A549 (cell line): ENCODE results near the gene XPNPEP2. TPM values are rescaled to one million over a fixed set of nuclear protein-coding genes. Genes with fewer than 3 reads are reported as not detected.

Experiments used
- ATAC-seq, 2 experiments: fragments of 200-7000 bp in 1 of 2; fragments of >200 bp in 1 of 2; cut with Nextera tagmentation in 1 of 2; cut with Tn5 transposase in 1 of 2; 3 replicates each; pipeline versions ENCODE4 v1.8.0 to v1.9.1; 2018 to 2020; ENCODE audit warnings: mild to moderate bottlenecking in 1 of 2, moderate library complexity in 1 of 2
- CTCF ChIA-PET: fragments of 300-600 bp; sonication (Branson Sonifier 250); formaldehyde crosslinking; extraction: SDS; loops from one replicate; lab custom pipeline; 2021; ENCODE audit warnings: antibody characterized with exemption, inconsistent platforms; lab: Yijun Ruan, JAX
- POLR2A ChIA-PET: fragments of 350-600 bp; formaldehyde crosslinking; extraction: SDS; loops from one replicate; lab custom pipeline; 2021; ENCODE audit warnings: antibody characterized with exemption, inconsistent platforms; lab: Yijun Ruan, JAX
- DNase-seq, 2 experiments: peaks; one replicate each; pipeline versions ENCODE4 v3.0.0 to v3.0.0-alpha.2; 2011 to 2016; ENCODE audit warnings: low read depth in 1 of 2, low spot score in 1 of 2
- FAIRE-seq: peaks from 2 replicates; lab custom pipeline; 2011; peaks lifted over from hg19 to GRCh38; lab: Jason Lieb, UNC
- H3K27ac ChIP-seq, 2 experiments: fragments of >200 bp; sonication (Bioruptor Twin); formaldehyde crosslinking; 3 replicates each; pipeline ENCODE4 v1.5.1; 2016 to 2017
- H3K4me1 ChIP-seq: fragments of >200 bp; sonication (Bioruptor Twin); formaldehyde crosslinking; 3 replicates; pipeline ENCODE4 v1.6.1; 2016
- H3K4me2 ChIP-seq: fragments of >200 bp; sonication (Bioruptor Twin); formaldehyde crosslinking; 3 replicates; pipeline ENCODE4 v1.6.1; 2016
- H3K4me3 ChIP-seq: fragments of >200 bp; sonication (Bioruptor Twin); formaldehyde crosslinking; 3 replicates; pipeline ENCODE4 v1.5.1; 2016
- H3K9me3 ChIP-seq: fragments of >200 bp; sonication (Bioruptor Twin); formaldehyde crosslinking; 3 replicates; pipeline ENCODE4 v1.6.1; 2016
- BCL3 ChIP-seq: fragments of >200 bp; sonication (Bioruptor Twin); formaldehyde crosslinking; IDR thresholded peaks from 3 replicates; pipeline ENCODE4 v1.6.1; 2016
- BHLHE40 ChIP-seq: IDR thresholded peaks from 2 replicates; pipeline ENCODE4 v1.6.1; 2012; ENCODE audit warnings: low read depth, low read length, inconsistent platforms
- CBX8 ChIP-seq: fragments of 200-600 bp; sonication (generic); IDR thresholded peaks from 2 replicates; pipeline ENCODE4 v1.6.1; 2016
- CHD4 ChIP-seq: fragments of 200-600 bp; sonication (generic); IDR thresholded peaks from 2 replicates; pipeline ENCODE4 v1.6.1; 2016; ENCODE audit warnings: antibody characterized with exemption, mild to moderate bottlenecking, borderline replicate concordance
- CTCF ChIP-seq: fragments of >200 bp; sonication (Bioruptor Twin); formaldehyde crosslinking; IDR thresholded peaks from 3 replicates; pipeline ENCODE4 v1.5.1; 2016
- EHF ChIP-seq: fragments of 250-450 bp; sonication (Bioruptor Pico); IDR thresholded peaks from 2 replicates; pipeline ENCODE4 v1.5.0; 2020; ENCODE audit warnings: mild to moderate bottlenecking
- FOSB ChIP-seq: fragments of 250-450 bp; sonication (Bioruptor Pico); IDR thresholded peaks from 2 replicates; pipeline ENCODE4 v1.5.0; 2020; ENCODE audit warnings: mild to moderate bottlenecking, moderate library complexity
- FOXS1 ChIP-seq: fragments of 250-450 bp; sonication (Bioruptor Pico); IDR thresholded peaks from 2 replicates; pipeline ENCODE4 v1.5.0; 2020; ENCODE audit warnings: mild to moderate bottlenecking, moderate library complexity
- GATA3 ChIP-seq: IDR thresholded peaks from 2 replicates; pipeline ENCODE4 v1.6.1; 2012; ENCODE audit warnings: borderline replicate concordance
- HDAC2 ChIP-seq: fragments of 200-600 bp; sonication (generic); IDR thresholded peaks from 2 replicates; pipeline ENCODE4 v1.6.1; 2016
- HES2 ChIP-seq: fragments of >200 bp; sonication (Bioruptor Twin); formaldehyde crosslinking; IDR thresholded peaks from 2 replicates; pipeline ENCODE4 v1.6.1; 2016
- HOXA7 ChIP-seq: fragments of 250-450 bp; sonication (Bioruptor Pico); IDR thresholded peaks from 2 replicates; pipeline ENCODE4 v1.5.0; 2020; ENCODE audit warnings: mild to moderate bottlenecking, moderate library complexity
- HOXB13 ChIP-seq: fragments of 250-450 bp; sonication (Bioruptor Pico); IDR thresholded peaks from 2 replicates; pipeline ENCODE4 v1.5.0; 2020; ENCODE audit warnings: low read depth, mild to moderate bottlenecking, moderate library complexity
- JUNB ChIP-seq: fragments of >200 bp; sonication (Bioruptor Twin); formaldehyde crosslinking; IDR thresholded peaks from 2 replicates; pipeline ENCODE4 v1.6.1; 2016
- MAFK ChIP-seq: fragments of 450-650 bp; IDR thresholded peaks from 2 replicates; pipeline ENCODE4 v1.6.1; 2014; ENCODE audit not compliant: partially characterized antibody
- MYC ChIP-seq: IDR thresholded peaks from 2 replicates; pipeline ENCODE4 v1.6.1; 2012; ENCODE audit warnings: mild to moderate bottlenecking, inconsistent platforms, low read length, improper control_type of control experiment, borderline replicate concordance
- NPAS2 ChIP-seq: fragments of 250-450 bp; sonication (Bioruptor Pico); IDR thresholded peaks from 2 replicates; pipeline ENCODE4 v1.8.0; 2022; ENCODE audit warnings: mild to moderate bottlenecking, moderate library complexity, borderline replicate concordance
- NR3C1 ChIP-seq: fragments of >200 bp; sonication (Bioruptor Twin); formaldehyde crosslinking; IDR thresholded peaks from 3 replicates; pipeline ENCODE4 v1.6.1; 2017
- RAD21 ChIP-seq, 2 experiments: fragments of >200 bp in 1 of 2; sonication (Bioruptor Twin) in 1 of 2; formaldehyde crosslinking in 1 of 2; IDR thresholded peaks in 1 of 2; conservative IDR thresholded peaks in 1 of 2; 2 replicates in 1 of 2; 3 replicates in 1 of 2; pipeline ENCODE4 v1.6.1; 2012 to 2018; ENCODE audit warnings: inconsistent platforms in 1 of 2
- RARB ChIP-seq: fragments of 250-450 bp; sonication (Bioruptor Pico); IDR thresholded peaks from 2 replicates; pipeline ENCODE4 v1.8.0; 2021; ENCODE audit warnings: mild to moderate bottlenecking, moderate library complexity
- RNF2 ChIP-seq: fragments of 200-600 bp; sonication (generic); IDR thresholded peaks from 2 replicates; pipeline ENCODE4 v1.6.1; 2016; ENCODE audit warnings: low read depth, mild to moderate bottlenecking, antibody characterized with exemption, moderate library complexity, borderline replicate concordance
- ZFP36 ChIP-seq: fragments of 450-650 bp; IDR thresholded peaks from 2 replicates; pipeline ENCODE4 v1.6.1; 2014; ENCODE audit warnings: borderline replicate concordance; ENCODE audit not compliant: partially characterized antibody
- ZNF302 ChIP-seq: fragments of 250-450 bp; sonication (Bioruptor Pico); IDR thresholded peaks from 2 replicates; pipeline ENCODE4 v1.9.0; 2021; ENCODE audit warnings: inconsistent platforms, mild to moderate bottlenecking, moderate library complexity
- ZSCAN20 ChIP-seq: fragments of 250-450 bp; sonication (Bioruptor Pico); IDR thresholded peaks from 2 replicates; pipeline ENCODE4 v1.8.0; 2022; ENCODE audit warnings: mild to moderate bottlenecking, moderate library complexity
- WGBS: methylation state at CpG from one replicate; pipeline ENCODE4 v1.1.6; 2017; ENCODE audit errors: missing lambda C conversion rate; 5-methylcytosine and 5-hydroxymethylcytosine counted together
- polyA plus RNA-seq, 4 experiments: library from polyadenylated mRNA; depleted of rRNA in 3 of 4; stranded (reverse); fragments of >200 nt; fragmentation: RNase III in 1 of 4; extraction: RNeasy Plus Mini Kit Qiagen cat#74134 plus additional on column Dnase treatment in 1 of 4; gene quantifications; 2 replicates in 3 of 4; 3 replicates in 1 of 4; pipeline ENCODE4 v1.2.3, GENCODE V29; 2011 to 2017
- TF ChIP-seq, protein P1 (sequence below): fragments of 250-450 bp; sonication (Bioruptor Pico); IDR thresholded peaks from 2 replicates; pipeline ENCODE4 v1.5.0; 2020; ENCODE audit warnings: low read depth, mild to moderate bottlenecking, moderate library complexity
- TF ChIP-seq, protein P2 (sequence below): fragments of 200-600 bp; sonication (generic); IDR thresholded peaks from 2 replicates; pipeline ENCODE4 v1.6.1; 2016; ENCODE audit warnings: antibody characterized with exemption, mild to moderate bottlenecking, moderate library complexity
- TF ChIP-seq, protein P3 (sequence below): IDR thresholded peaks from 2 replicates; pipeline ENCODE4 v1.6.1; 2012; ENCODE audit warnings: low read depth, borderline replicate concordance

Gene XPNPEP2
- polyA plus RNA-seq, 2 of the 4 experiments (the other 2 are of a cell fraction): not detected

DNA sequence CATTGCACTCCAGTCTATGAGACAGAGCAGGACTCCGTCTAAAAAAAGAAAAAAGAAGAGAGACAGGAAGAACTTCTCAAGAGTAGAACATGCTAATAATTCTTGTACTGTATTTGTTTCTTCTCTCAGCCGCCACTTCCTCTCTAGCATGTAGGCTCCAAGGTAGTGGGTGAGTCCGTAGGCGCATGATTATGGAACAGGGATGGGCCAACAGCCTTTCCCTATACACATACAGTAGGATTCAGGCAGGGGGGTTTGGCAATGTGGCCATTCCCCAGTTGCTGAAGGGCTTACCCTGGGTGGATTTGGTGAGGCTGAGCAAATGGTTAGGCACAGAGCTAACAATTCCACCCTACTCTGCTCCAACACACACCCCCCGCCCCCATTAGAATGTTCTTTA lies 49.0 kb upstream of the XPNPEP2 start (continued):
- TF ChIP-seq CHD4: no peak
- TF ChIP-seq JUNB: no peak

GRCh38 chrX:129690435-129690834 lies 48.3 kb upstream of the XPNPEP2 start:
- 73% methylated on average over 10 of the region's 10 CpGs for WGBS
- Histone ChIP-seq H3K9me3 (no peaks in the 10 kb centered on the region), H3K27ac (no peak overlapping the region), H3K4me3 (no peak overlapping the region), H3K4me1 (no peaks in the 10 kb centered on the region), H3K4me2 (no peak overlapping the region)
- FAIRE-seq (no peak), DNase-seq (no peak), ATAC-seq (no peak)
- ChIA-PET POLR2A (interaction anchor here (0.7 kb wide), 1 partner anchor 496 kb away, joined by 6 read pairs; no protein-coding TSS in a partner anchor), CTCF (interaction anchor here (0.9 to 1.0 kb wide), 2 partner anchors 21 to 52 kb away, joined by 3 to 4 read pairs; no protein-coding TSS in a partner anchor)
- TF ChIP-seq GATA3 (no peak), RNF2 (no peak), HOXB13 (CRISPR knock-in tag) (no peak), BHLHE40 (no peak), RARB (CRISPR knock-in tag) (no peak), NPAS2 (CRISPR knock-in tag) (no peak), FOXS1 (no peak), HES2 (no peak), FOSB (CRISPR knock-in tag) (no peak), ZSCAN20 (CRISPR knock-in tag) (no peak), BCL3 (no peak), MAFK (no peak), NR3C1 (no peak), HOXA7 (CRISPR knock-in tag) (no peak), CBX8 (no peak), HDAC2 (no peak)
- TF ChIP-seq, protein P1, sequence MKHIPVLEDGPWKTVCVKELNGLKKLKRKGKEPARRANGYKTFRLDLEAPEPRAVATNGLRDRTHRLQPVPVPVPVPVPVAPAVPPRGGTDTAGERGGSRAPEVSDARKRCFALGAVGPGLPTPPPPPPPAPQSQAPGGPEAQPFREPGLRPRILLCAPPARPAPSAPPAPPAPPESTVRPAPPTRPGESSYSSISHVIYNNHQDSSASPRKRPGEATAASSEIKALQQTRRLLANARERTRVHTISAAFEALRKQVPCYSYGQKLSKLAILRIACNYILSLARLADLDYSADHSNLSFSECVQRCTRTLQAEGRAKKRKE (CRISPR knock-in tag): no peak

- WGBS: 65% methylated on average over 3 of the region's 3 CpGs
- no peak for DNase-seq
- CTCF ChIA-PET: interaction anchor here (1.9 kb wide), 1 partner anchor 15 kb away, joined by 6 read pairs; no protein-coding TSS in a partner anchor
- ATAC-seq: no peak
- peaks cover 11% of the 10 kb centered on the region for H3K4me1 ChIP-seq
- FAIRE-seq: no peak
- no peaks in the 10 kb centered on the region for H3K9me3 ChIP-seq
- POLR2A ChIA-PET: no interaction called here
- no peak overlapping the region for H3K27ac ChIP-seq
- no peak overlapping the region for H3K4me2 ChIP-seq
- no peak overlapping the region for H3K4me3 ChIP-seq
- TF ChIP-seq, protein P1 (CRISPR knock-in tag): no peak
- no peak for TF ChIP-seq EHF (CRISPR knock-in tag)
- TF ChIP-seq, protein P2, sequence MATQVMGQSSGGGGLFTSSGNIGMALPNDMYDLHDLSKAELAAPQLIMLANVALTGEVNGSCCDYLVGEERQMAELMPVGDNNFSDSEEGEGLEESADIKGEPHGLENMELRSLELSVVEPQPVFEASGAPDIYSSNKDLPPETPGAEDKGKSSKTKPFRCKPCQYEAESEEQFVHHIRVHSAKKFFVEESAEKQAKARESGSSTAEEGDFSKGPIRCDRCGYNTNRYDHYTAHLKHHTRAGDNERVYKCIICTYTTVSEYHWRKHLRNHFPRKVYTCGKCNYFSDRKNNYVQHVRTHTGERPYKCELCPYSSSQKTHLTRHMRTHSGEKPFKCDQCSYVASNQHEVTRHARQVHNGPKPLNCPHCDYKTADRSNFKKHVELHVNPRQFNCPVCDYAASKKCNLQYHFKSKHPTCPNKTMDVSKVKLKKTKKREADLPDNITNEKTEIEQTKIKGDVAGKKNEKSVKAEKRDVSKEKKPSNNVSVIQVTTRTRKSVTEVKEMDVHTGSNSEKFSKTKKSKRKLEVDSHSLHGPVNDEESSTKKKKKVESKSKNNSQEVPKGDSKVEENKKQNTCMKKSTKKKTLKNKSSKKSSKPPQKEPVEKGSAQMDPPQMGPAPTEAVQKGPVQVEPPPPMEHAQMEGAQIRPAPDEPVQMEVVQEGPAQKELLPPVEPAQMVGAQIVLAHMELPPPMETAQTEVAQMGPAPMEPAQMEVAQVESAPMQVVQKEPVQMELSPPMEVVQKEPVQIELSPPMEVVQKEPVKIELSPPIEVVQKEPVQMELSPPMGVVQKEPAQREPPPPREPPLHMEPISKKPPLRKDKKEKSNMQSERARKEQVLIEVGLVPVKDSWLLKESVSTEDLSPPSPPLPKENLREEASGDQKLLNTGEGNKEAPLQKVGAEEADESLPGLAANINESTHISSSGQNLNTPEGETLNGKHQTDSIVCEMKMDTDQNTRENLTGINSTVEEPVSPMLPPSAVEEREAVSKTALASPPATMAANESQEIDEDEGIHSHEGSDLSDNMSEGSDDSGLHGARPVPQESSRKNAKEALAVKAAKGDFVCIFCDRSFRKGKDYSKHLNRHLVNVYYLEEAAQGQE: no peak
- no peak for TF ChIP-seq ZNF302 (CRISPR knock-in tag)
- TF ChIP-seq FOXS1: no peak
- no peak for TF ChIP-seq RAD21 (conservative IDR thresholded peaks at IDR 0.05 in 1 of 2, IDR thresholded peaks at IDR 0.05 in 1 of 2)
- TF ChIP-seq GATA3: no peak
- no peak for TF ChIP-seq NR3C1
- no peak for TF ChIP-seq ZFP36
- TF ChIP-seq NPAS2 (CRISPR knock-in tag): no peak
- TF ChIP-seq CTCF: no peak
- no peak for TF ChIP-seq MYC
- TF ChIP-seq, protein P3, sequence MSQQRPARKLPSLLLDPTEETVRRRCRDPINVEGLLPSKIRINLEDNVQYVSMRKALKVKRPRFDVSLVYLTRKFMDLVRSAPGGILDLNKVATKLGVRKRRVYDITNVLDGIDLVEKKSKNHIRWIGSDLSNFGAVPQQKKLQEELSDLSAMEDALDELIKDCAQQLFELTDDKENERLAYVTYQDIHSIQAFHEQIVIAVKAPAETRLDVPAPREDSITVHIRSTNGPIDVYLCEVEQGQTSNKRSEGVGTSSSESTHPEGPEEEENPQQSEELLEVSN: no peak
Measured at GRCh38 chrX:129693354-129693753, 45.4 kb upstream of the XPNPEP2 start.
